Measurements from ENCODE around the gene STOML1.

- TF ChIP-seq CTCF (conservative IDR thresholded peaks at IDR 0.05; ENCODE audit: low read depth, low read length): no peak
- TF ChIP-seq EZH2 (IDR thresholded peaks at IDR 0.05; ENCODE audit: low read length, unreplicated experiment): no peak
Observed at GRCh38 chr15:74006774-74007639, 14.9 kb upstream of the STOML1 start.

Data from PC-3 (cell line).